H9 (cell line): ENCODE data around the gene TEX22. TPM values are rescaled to one million over a fixed set of nuclear protein-coding genes. Genes with fewer than 3 reads are reported as not detected.

Experiments used
- DNase-seq: peaks from one replicate; pipeline ENCODE4 v3.0.0-alpha.2; 2017
- H2AFZ ChIP-seq: one replicate; pipeline ENCODE4 v1.6.1; 2013; ENCODE audit warnings: mild to moderate bottlenecking, low read length, control low read depth, moderate library complexity
- H2AK5ac ChIP-seq: 2 replicates; pipeline ENCODE4 v1.6.1; 2013; ENCODE audit warnings: low read length, control low read depth, mixed read lengths; ENCODE audit not compliant: insufficient read length
- H2BK120ac ChIP-seq: one replicate; pipeline ENCODE4 v1.6.1; 2013; ENCODE audit warnings: low read depth, mild to moderate bottlenecking, low read length, control low read depth, inconsistent platforms; ENCODE audit not compliant: poor library complexity, severe bottlenecking
- H2BK12ac ChIP-seq: 2 replicates; pipeline ENCODE4 v1.6.1; 2013; ENCODE audit warnings: low read length, control low read depth, mixed read lengths, low read depth; ENCODE audit not compliant: insufficient read length
- H2BK15ac ChIP-seq: 2 replicates; pipeline ENCODE4 v1.6.1; 2013; ENCODE audit warnings: low read depth, low read length, control low read depth
- H2BK20ac ChIP-seq: one replicate; pipeline ENCODE4 v1.6.1; 2013; ENCODE audit warnings: low read depth, mild to moderate bottlenecking, low read length, control low read depth, inconsistent platforms; ENCODE audit not compliant: poor library complexity, severe bottlenecking
- H2BK5ac ChIP-seq: 2 replicates; pipeline ENCODE4 v1.6.1; 2013; ENCODE audit warnings: low read length, control low read depth, mixed read lengths; ENCODE audit not compliant: insufficient read length
- H3K14ac ChIP-seq: 2 replicates; pipeline ENCODE4 v1.6.1; 2013; ENCODE audit warnings: low read length, control low read depth; ENCODE audit not compliant: insufficient read depth
- H3K18ac ChIP-seq: 2 replicates; pipeline ENCODE4 v1.6.1; 2013; ENCODE audit warnings: low read depth, mild to moderate bottlenecking, mixed read lengths, low read length, control low read depth; ENCODE audit not compliant: insufficient read length
- H3K23ac ChIP-seq: 2 replicates; pipeline ENCODE4 v1.6.1; 2013; ENCODE audit warnings: low read length, control low read depth, mixed read lengths, low read depth; ENCODE audit not compliant: insufficient read length
- H3K23me2 ChIP-seq: 2 replicates; pipeline ENCODE4 v1.6.1; 2013; ENCODE audit warnings: low read depth, mild to moderate bottlenecking, mixed read lengths, low read length, control low read depth; ENCODE audit not compliant: insufficient read length, poor library complexity, severe bottlenecking
- H3K27ac ChIP-seq: 2 replicates; pipeline ENCODE4 v1.5.1; 2013; ENCODE audit warnings: low read length, control low read depth, mixed read lengths, low read depth; ENCODE audit not compliant: insufficient read length
- H3K27me3 ChIP-seq: 2 replicates; pipeline ENCODE4 v1.6.1; 2013; ENCODE audit warnings: low read length, control low read depth, inconsistent platforms; ENCODE audit not compliant: insufficient read depth
- H3K4ac ChIP-seq: 2 replicates; pipeline ENCODE4 v1.6.1; 2013; ENCODE audit warnings: low read depth, mild to moderate bottlenecking, control low read depth, inconsistent platforms, low read length, moderate library complexity
- H3K4me1 ChIP-seq: 2 replicates; pipeline ENCODE4 v1.6.1; 2013; ENCODE audit warnings: low read length, control low read depth, inconsistent platforms; ENCODE audit not compliant: insufficient read depth
- H3K4me2 ChIP-seq: 2 replicates; pipeline ENCODE4 v1.6.1; 2013; ENCODE audit warnings: low read length, control low read depth, mixed read lengths; ENCODE audit not compliant: insufficient read length, insufficient read depth
- H3K56ac ChIP-seq: 2 replicates; pipeline ENCODE4 v1.6.1; 2013; ENCODE audit warnings: low read depth, mild to moderate bottlenecking, mixed read lengths, low read length, control low read depth; ENCODE audit not compliant: insufficient read length
- H3K79me1 ChIP-seq: 2 replicates; pipeline ENCODE4 v1.6.1; 2013; ENCODE audit warnings: low read depth, mild to moderate bottlenecking, moderate library complexity, low read length, control low read depth, inconsistent platforms; ENCODE audit not compliant: insufficient read depth, poor library complexity, severe bottlenecking
- H3K79me2 ChIP-seq: 2 replicates; pipeline ENCODE4 v1.6.1; 2013; ENCODE audit warnings: low read length, control low read depth, inconsistent platforms; ENCODE audit not compliant: insufficient read depth
- H3K9ac ChIP-seq: 2 replicates; pipeline ENCODE4 v1.6.1; 2013; ENCODE audit warnings: low read length, control low read depth, mixed read lengths; ENCODE audit not compliant: insufficient read length; ENCODE audit errors: extremely low read depth
- H3K9me3 ChIP-seq: one replicate; pipeline ENCODE4 v1.6.1; 2013; ENCODE audit warnings: low read depth, low read length, inconsistent platforms; ENCODE audit not compliant: control insufficient read depth
- H3T11ph ChIP-seq: one replicate; pipeline ENCODE4 v1.6.1; 2013; ENCODE audit warnings: mild to moderate bottlenecking, low read length, control low read depth, inconsistent platforms
- H4K20me1 ChIP-seq: one replicate; pipeline ENCODE4 v1.6.1; 2013; ENCODE audit not compliant: control insufficient read depth, insufficient read length, insufficient read depth
- H4K5ac ChIP-seq: 2 replicates; pipeline ENCODE4 v1.6.1; 2013; ENCODE audit warnings: low read depth, mild to moderate bottlenecking, mixed read lengths, low read length, control low read depth; ENCODE audit not compliant: insufficient read length
- H4K8ac ChIP-seq: replicated peaks from 2 replicates; pipeline ENCODE4 v1.6.1; 2013; ENCODE audit warnings: low read length, control low read depth, mixed read lengths, low read depth; ENCODE audit not compliant: insufficient read length
- H4K91ac ChIP-seq: 2 replicates; pipeline ENCODE4 v1.6.1; 2013; ENCODE audit warnings: low read depth, mild to moderate bottlenecking, moderate library complexity, mixed read lengths, low read length, control low read depth; ENCODE audit not compliant: insufficient read length
- H3K27ac Mint-ChIP-seq, 3 experiments: 2 replicates in 2 of 3; 3 replicates in 1 of 3; pipeline ENCODE4 v1.8.0; 2020 to 2021; ENCODE audit warnings: mixed read lengths in 3 of 3, mild to moderate bottlenecking in 1 of 3, moderate library complexity in 1 of 3
- H3K27me3 Mint-ChIP-seq: 2 replicates; pipeline ENCODE4 v1.8.0; 2021; ENCODE audit warnings: low read depth, mild to moderate bottlenecking, moderate library complexity, mixed read lengths
- H3K36me3 Mint-ChIP-seq, 3 experiments: 2 replicates in 2 of 3; 3 replicates in 1 of 3; pipeline ENCODE4 v1.8.0; 2020 to 2021; ENCODE audit warnings: low read depth in 3 of 3, mixed read lengths in 3 of 3; ENCODE audit not compliant: insufficient read depth in 1 of 3
- H3K4me1 Mint-ChIP-seq, 2 experiments: 2 replicates each; pipeline ENCODE4 v1.8.0; 2020; ENCODE audit warnings: mixed read lengths in 2 of 2
- H3K4me3 Mint-ChIP-seq, 2 experiments: 2 replicates in 1 of 2; 3 replicates in 1 of 2; pipeline ENCODE4 v1.8.0; 2020 to 2021; ENCODE audit warnings: mild to moderate bottlenecking in 2 of 2, mixed read lengths in 2 of 2, moderate library complexity in 1 of 2
- H3K9me3 Mint-ChIP-seq, 2 experiments: 2 replicates in 1 of 2; 3 replicates in 1 of 2; pipeline ENCODE4 v1.8.0; 2020; ENCODE audit warnings: mild to moderate bottlenecking in 2 of 2, mixed read lengths in 2 of 2, moderate library complexity in 1 of 2
- WGBS: extraction: QIAGEN DNeasy Blood & Tissue Kit; methylation state at CpG from one replicate; pipeline ENCODE4 v1.1.7; 2013; ENCODE audit warnings: missing lambda C conversion rate, low lambda C conversion rate, mixed read lengths; ENCODE audit not compliant: insufficient read length; ENCODE audit errors: extremely low coverage; 5-methylcytosine and 5-hydroxymethylcytosine counted together
- total RNA-seq: library from RNA; stranded (reverse); gene quantifications from 2 replicates; pipeline ENCODE4 v1.2.1, GENCODE V29; 2021
- TF ChIP-seq, protein P1 (sequence below): fragments of 200-600 bp; sonication (generic); conservative IDR thresholded peaks from 3 replicates; pipeline ENCODE4 v1.8.0; 2021; ENCODE audit warnings: antibody characterized with exemption, mild to moderate bottlenecking

The TEX22 gene
- total RNA-seq, 1 experiment from 2014 or later: 0.83 TPM

GRCh38 chr14:105430042-105430441 lies 31.7 kb downstream of the TEX22 start:
- TF ChIP-seq, protein P1, sequence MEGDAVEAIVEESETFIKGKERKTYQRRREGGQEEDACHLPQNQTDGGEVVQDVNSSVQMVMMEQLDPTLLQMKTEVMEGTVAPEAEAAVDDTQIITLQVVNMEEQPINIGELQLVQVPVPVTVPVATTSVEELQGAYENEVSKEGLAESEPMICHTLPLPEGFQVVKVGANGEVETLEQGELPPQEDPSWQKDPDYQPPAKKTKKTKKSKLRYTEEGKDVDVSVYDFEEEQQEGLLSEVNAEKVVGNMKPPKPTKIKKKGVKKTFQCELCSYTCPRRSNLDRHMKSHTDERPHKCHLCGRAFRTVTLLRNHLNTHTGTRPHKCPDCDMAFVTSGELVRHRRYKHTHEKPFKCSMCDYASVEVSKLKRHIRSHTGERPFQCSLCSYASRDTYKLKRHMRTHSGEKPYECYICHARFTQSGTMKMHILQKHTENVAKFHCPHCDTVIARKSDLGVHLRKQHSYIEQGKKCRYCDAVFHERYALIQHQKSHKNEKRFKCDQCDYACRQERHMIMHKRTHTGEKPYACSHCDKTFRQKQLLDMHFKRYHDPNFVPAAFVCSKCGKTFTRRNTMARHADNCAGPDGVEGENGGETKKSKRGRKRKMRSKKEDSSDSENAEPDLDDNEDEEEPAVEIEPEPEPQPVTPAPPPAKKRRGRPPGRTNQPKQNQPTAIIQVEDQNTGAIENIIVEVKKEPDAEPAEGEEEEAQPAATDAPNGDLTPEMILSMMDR: no peak
- H3K4ac ChIP-seq: no peak overlapping the region
- H3K4me1 Mint-ChIP-seq: peaks cover 11 to 12% of the 10 kb centered on the region in 2 experiments
- no peak overlapping the region for H3K4me3 Mint-ChIP-seq
- no peak overlapping the region for H2BK120ac ChIP-seq
- no peaks in the 10 kb centered on the region for H3K4me1 ChIP-seq
- no peak overlapping the region for H3T11ph ChIP-seq
- H3K36me3 Mint-ChIP-seq: peaks cover 36 to 56% (median 44%) of the 10 kb centered on the region in 3 experiments
- no peak overlapping the region for H2BK20ac ChIP-seq
- H3K27me3 ChIP-seq: no peaks in the 10 kb centered on the region
- H3K14ac ChIP-seq: no peak overlapping the region
- H3K9me3 ChIP-seq: no peaks in the 10 kb centered on the region
- no peak overlapping the region for H3K27ac ChIP-seq
- peak overlapping the region in 2 of 3 experiments; percentile 58 to 70; a peak in 2 of 7 replicates for H3K27ac Mint-ChIP-seq
- H3K79me2 ChIP-seq: peaks cover 37% of the 10 kb centered on the region; the same call in 1 of the 2 replicates
- H4K5ac ChIP-seq: no peak overlapping the region
- H2BK15ac ChIP-seq: no peak overlapping the region
- H3K27me3 Mint-ChIP-seq: no peaks in the 10 kb centered on the region; the same call in 1 of the 2 replicates
- no peak overlapping the region for H2AFZ ChIP-seq
- no peak overlapping the region for H3K4me2 ChIP-seq
- H4K91ac ChIP-seq: no peak overlapping the region
- no peak overlapping the region for H3K18ac ChIP-seq
- no peaks in the 10 kb centered on the region for H4K20me1 ChIP-seq
- no peak for DNase-seq
- no peak overlapping the region for H2BK12ac ChIP-seq
- H3K9me3 Mint-ChIP-seq: peaks cover 0 to 3% of the 10 kb centered on the region in 2 experiments; a peak in 1 of 5 replicates
- no peak overlapping the region for H3K23ac ChIP-seq
- H2BK5ac ChIP-seq: no peak overlapping the region
- H3K56ac ChIP-seq: no peak overlapping the region
- WGBS: no CpG with 5 or more reads among the region's 6 CpGs
- peaks cover 18% of the 10 kb centered on the region for H3K79me1 ChIP-seq
- no peak overlapping the region for H3K9ac ChIP-seq
- no peaks in the 10 kb centered on the region for H3K23me2 ChIP-seq
- no peak overlapping the region for H4K8ac ChIP-seq
- no peak overlapping the region for H2AK5ac ChIP-seq
